Bronchial epithelial cell (primary cell): Measurements from ENCODE around the gene EMSY. TPM values are rescaled to one million over a fixed set of nuclear protein-coding genes. Genes with fewer than 3 reads are reported as not detected.

ENCODE experiments used
- DNase-seq: peaks from one replicate; pipeline ENCODE4 v3.0.0-alpha.2; 2010; ENCODE audit warnings: low read depth
- FAIRE-seq: peaks from 2 replicates; lab custom pipeline; 2011; peaks lifted over from hg19 to GRCh38; lab: Jason Lieb, UNC
- H3K27me3 ChIP-seq: 2 replicates; pipeline ENCODE4 v1.5.1; 2011; ENCODE audit warnings: low read length; ENCODE audit not compliant: control insufficient read depth, insufficient read depth
- H3K36me3 ChIP-seq: 2 replicates; pipeline ENCODE4 v1.5.1; 2011; ENCODE audit warnings: low read length; ENCODE audit not compliant: control insufficient read depth, insufficient read depth
- H3K4me3 ChIP-seq: 2 replicates; pipeline ENCODE4 v1.5.1; 2011; ENCODE audit warnings: mild to moderate bottlenecking, low read depth, low read length, control low read depth
- total RNA-seq: library from RNA; depleted of rRNA; stranded (reverse); fragments of >200 nt; gene quantifications from 2 replicates; pipeline ENCODE4 v1.2.1, GENCODE V29; 2014
- TF ChIP-seq, protein P1 (sequence below): IDR thresholded peaks from 2 replicates; pipeline ENCODE4 v1.5.1; 2011; ENCODE audit warnings: mild to moderate bottlenecking, moderate library complexity, low read length, control low read depth, inconsistent platforms; ENCODE audit not compliant: insufficient read depth, severe bottlenecking

Gene EMSY
- total RNA-seq, 1 donor from 2014 or later: 6.1 TPM

DNA sequence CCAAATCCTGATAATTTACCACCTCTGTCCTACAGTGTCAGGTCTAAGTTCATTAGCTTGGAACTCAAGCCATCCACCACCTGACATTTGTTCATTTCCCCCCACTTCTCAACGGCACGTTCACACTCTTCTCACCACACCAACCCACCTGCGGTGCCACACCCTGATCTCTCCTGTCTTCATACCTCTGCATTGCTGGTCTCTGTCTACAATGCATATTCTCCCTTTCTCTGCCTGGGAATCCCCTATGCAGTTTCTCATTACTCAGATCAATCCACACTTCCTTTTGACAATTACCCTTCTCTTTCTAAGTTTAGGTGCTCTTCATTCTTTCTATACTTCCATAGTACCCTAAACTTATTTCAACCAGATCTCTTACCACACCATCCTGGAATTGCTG is 20.4 kb upstream of the EMSY start:
- no peaks in the 10 kb centered on the region for H3K36me3 ChIP-seq
- FAIRE-seq: no peak
- peaks cover 2% of the 10 kb centered on the region for H3K27me3 ChIP-seq
- no peak overlapping the region for H3K4me3 ChIP-seq
- TF ChIP-seq, protein P1, sequence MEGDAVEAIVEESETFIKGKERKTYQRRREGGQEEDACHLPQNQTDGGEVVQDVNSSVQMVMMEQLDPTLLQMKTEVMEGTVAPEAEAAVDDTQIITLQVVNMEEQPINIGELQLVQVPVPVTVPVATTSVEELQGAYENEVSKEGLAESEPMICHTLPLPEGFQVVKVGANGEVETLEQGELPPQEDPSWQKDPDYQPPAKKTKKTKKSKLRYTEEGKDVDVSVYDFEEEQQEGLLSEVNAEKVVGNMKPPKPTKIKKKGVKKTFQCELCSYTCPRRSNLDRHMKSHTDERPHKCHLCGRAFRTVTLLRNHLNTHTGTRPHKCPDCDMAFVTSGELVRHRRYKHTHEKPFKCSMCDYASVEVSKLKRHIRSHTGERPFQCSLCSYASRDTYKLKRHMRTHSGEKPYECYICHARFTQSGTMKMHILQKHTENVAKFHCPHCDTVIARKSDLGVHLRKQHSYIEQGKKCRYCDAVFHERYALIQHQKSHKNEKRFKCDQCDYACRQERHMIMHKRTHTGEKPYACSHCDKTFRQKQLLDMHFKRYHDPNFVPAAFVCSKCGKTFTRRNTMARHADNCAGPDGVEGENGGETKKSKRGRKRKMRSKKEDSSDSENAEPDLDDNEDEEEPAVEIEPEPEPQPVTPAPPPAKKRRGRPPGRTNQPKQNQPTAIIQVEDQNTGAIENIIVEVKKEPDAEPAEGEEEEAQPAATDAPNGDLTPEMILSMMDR: no peak
- no peak for DNase-seq

DNA sequence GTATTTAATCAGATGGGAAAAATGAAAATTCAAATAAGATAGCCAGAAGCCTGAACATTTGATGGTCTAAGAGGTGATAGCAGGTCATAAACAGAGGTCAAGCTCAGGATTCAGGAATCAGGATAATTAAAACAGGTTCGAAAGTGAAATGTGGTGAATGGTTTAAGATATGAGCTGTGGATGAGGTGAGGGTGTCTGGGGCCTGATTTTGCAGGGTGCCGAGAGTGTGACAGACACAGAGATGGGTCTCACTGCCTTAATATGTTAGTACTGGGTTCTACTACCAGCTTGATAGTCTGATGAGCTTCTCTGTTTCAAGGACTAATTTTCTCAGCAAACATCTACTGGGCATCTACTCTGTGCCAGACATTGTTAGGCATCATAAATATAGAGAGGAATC is 19.9 kb upstream of the EMSY start:
- no peak for FAIRE-seq

DNA sequence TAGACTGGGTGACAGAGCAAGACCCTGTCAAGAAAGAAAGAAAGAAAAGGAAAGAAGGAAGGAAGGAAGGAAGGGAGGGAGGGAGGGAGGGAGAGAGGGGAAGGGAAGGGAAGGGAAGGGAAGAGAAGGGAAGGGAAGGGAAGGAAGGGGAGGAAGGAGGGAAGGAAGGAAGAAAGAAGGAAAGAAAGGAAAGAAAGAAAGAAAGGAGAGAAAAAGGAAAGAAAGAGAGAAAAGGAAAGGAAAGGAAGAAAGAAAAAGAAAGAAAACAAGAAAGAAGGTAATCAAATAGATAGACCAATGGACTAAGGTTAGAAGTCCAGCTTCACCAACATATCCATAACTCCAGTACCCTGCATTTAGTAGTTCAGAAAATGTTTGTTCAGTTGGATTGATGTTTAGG is 18.2 kb upstream of the EMSY start:
- TF ChIP-seq, protein P1: no peak
- FAIRE-seq (no peak), DNase-seq (no peak)
- Histone ChIP-seq H3K36me3 (no peaks in the 10 kb centered on the region), H3K4me3 (no peak overlapping the region), H3K27me3 (peaks cover 2% of the 10 kb centered on the region)

More for the DNA sequence above, 19.9 kb upstream of the EMSY start:
- no peaks in the 10 kb centered on the region for H3K36me3 ChIP-seq
- TF ChIP-seq, protein P1: no peak
- peaks cover 2% of the 10 kb centered on the region for H3K27me3 ChIP-seq
- no peak overlapping the region for H3K4me3 ChIP-seq
- no peak for DNase-seq

DNA sequence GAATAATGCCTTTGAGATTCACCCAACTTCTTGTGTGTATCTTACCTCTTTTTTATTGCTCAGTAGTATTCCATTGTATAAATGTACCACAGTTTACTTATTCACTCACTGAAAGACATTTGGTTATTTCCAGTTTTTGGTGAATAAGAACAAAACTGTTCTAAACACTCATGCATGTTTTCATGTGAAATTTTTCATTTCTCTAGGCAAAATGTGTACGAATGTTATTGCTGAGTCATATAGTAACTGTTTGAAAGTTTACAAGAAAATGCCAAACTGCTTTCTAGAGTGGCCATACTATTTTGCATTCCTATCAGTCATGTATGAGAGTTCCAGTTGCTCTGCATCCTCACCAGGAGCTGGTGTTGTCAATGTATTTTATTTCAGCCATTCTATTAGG is 8.8 kb upstream of the EMSY start:
- TF ChIP-seq, protein P1: no peak
- Histone ChIP-seq H3K27me3 (no peaks in the 10 kb centered on the region), H3K36me3 (no peaks in the 10 kb centered on the region), H3K4me3 (no peak overlapping the region)
- no peak for DNase-seq
- FAIRE-seq: no peak

DNA sequence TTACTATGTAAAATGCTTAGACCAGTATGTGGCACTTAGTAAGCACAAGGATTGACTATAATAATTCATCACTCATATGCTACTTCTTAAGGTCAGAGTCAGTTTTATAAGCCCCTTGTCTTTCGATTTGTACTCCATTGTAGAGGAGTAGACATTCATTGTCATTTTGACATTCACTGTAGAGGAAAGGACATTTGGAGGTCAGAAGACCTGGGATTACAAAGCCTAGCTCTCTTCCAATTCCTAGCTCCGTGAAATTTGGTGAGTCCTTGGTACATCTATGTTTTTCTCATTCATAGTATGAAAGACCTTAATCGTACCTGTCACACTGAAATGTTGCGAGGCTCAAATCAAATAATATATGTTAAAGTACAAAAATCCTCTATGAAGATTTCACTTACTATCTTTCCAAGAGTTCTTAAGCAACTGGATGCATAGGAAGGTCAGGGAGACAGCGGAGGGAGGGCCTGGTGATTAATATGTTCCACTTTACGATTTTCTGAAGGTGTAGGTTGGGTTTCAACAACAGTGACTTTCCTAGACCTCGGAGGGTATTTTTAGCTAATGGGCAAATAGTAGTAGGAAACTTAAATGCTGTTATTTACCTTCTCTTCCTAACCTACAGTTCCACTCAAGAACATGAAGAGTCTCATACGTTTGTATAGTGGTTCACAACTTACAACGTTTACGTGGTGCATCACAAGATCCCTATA is 1.4 kb upstream of the EMSY start:
- Histone ChIP-seq H3K36me3 (peaks cover 2% of the 10 kb centered on the region), H3K4me3 (peak overlapping the region; percentile 96), H3K27me3 (no peaks in the 10 kb centered on the region)
- TF ChIP-seq, protein P1: no peak
- peak; percentile 41 for DNase-seq
- no peak for FAIRE-seq

DNA sequence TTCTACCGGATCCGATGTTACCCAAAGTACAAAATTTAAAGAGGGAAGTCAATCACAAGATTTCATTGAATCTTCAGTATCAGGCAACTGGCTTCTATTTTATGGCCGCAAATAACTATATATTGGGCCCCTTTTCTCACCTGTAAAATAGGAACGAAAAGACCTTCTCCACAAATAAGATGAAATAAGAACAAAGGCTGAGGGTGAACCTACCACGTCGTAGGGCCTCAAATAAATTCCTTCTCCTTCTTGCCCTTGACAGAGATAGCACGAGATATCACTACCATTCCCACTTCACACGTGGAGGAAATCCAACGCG is 794 bp upstream of the EMSY start:
- TF ChIP-seq, protein P1: no peak
- FAIRE-seq: no peak
- DNase-seq: no peak
- peak overlapping the region; percentile 96 for H3K4me3 ChIP-seq
- peaks cover 2% of the 10 kb centered on the region for H3K36me3 ChIP-seq
- H3K27me3 ChIP-seq: no peaks in the 10 kb centered on the region
